GM12872 (cell line): Measurements from ENCODE around the gene DDX51.

Experiments used
- TF ChIP-seq, protein P1 (sequence below): IDR thresholded peaks from 3 replicates; pipeline ENCODE4 v1.5.1; 2011; ENCODE audit warnings: low read depth, mild to moderate bottlenecking, low read length, moderate library complexity; ENCODE audit not compliant: insufficient read depth

Gene DDX51

DNA sequence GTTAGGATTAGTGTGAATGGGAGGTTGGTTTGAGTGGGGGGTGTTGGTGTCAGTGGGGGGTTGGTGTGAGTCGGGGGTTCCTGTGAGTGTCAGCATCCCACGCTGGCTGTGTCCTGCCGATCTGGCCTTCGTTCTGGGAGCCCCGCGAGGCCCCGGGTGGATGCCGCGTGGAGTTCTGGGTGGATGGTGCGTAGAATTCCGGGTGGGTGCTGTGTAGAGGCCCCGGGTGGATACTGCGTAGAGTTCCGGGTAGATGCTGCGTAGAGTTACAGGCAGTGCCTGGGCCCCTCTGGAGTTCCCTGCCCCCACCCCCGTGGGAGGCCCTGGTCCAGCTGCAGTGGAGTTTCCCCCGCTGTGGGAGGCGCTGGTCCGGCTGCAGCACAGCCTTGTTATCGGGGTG is 8.8 kb upstream of the DDX51 start:
- TF ChIP-seq, protein P1, sequence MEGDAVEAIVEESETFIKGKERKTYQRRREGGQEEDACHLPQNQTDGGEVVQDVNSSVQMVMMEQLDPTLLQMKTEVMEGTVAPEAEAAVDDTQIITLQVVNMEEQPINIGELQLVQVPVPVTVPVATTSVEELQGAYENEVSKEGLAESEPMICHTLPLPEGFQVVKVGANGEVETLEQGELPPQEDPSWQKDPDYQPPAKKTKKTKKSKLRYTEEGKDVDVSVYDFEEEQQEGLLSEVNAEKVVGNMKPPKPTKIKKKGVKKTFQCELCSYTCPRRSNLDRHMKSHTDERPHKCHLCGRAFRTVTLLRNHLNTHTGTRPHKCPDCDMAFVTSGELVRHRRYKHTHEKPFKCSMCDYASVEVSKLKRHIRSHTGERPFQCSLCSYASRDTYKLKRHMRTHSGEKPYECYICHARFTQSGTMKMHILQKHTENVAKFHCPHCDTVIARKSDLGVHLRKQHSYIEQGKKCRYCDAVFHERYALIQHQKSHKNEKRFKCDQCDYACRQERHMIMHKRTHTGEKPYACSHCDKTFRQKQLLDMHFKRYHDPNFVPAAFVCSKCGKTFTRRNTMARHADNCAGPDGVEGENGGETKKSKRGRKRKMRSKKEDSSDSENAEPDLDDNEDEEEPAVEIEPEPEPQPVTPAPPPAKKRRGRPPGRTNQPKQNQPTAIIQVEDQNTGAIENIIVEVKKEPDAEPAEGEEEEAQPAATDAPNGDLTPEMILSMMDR = no peak

DNA sequence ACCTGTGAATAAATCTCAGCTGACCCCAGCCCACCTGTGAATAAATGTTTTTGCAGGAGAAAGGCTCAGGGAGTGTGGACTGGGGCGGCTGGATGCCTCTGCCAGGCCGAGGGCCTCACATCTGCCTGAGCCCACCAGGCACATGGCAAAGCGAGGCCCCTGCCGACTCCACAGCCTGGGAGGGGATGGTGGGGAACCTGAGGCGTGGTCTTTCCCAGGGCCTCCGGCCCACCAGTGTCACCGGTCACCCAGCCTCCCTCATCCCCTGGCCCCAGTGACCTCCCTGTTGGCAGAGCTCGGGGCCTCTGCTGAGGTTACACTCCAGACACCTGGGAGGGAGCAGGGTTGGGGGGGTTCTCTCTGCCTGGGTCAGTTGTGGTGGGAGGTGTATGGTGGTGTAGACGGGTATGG is 8.3 kb upstream of the DDX51 start:
- TF ChIP-seq, protein P1 = no peak

DNA sequence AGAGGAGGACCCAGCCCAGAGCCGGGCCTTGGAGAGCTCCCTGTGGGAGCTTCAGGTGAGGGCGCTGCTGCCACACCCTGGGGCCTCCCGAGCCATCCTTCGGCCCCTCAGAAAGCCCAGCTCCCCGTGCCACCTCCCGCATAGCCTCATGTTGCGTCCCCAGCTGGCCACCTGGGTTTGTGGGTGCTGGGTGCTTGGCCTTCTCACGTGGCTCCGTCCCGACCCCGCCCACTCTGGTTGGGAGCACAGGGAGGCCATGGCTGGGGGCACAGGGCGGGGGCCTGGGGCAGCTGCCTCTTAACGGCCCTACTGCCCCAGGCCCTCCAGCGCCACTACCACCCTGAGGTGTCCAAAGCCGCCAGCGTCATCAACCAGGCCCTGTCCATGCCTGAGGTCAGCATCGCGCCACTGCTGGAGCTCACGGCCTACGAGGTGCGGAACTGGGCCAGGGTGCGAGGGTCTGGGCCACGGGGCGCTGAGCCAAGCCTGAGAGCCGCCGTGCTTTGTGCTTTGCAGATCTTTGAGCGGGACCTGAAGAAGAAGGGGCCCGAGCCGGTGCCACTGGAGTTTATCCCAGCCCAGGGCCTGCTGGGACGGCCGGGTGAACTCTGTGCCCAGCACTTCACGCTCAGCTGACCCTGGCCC is 7.8 kb upstream of the DDX51 start:
- TF ChIP-seq, protein P1 = no peak

DNA sequence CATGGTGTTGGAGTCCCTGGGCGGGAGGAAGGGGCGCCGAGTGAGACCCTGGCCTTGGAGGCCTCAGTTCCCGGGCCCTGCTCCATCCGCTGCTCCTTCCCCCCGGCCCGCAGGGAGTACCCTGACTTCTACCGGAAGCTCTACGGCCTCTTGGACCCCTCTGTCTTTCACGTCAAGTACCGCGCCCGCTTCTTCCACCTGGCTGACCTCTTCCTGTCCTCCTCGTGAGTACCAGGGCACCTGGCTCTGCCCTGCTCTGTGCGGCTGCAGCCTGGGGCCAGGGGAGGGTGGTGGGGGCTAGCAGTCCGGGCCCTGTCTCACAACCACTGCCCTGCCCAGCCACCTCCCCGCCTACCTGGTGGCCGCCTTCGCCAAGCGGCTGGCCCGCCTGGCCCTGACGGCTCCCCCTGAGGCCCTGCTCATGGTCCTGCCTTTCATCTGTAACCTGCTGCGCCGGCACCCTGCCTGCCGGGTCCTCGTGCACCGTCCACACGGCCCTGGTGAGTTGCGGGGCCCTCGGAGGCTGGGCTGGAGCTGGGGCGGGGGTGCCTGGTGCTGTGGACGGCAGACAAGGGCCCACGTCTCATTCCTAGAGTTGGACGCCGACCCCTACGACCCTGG is 7.1 kb upstream of the DDX51 start:
- TF ChIP-seq, protein P1 = no peak

DNA sequence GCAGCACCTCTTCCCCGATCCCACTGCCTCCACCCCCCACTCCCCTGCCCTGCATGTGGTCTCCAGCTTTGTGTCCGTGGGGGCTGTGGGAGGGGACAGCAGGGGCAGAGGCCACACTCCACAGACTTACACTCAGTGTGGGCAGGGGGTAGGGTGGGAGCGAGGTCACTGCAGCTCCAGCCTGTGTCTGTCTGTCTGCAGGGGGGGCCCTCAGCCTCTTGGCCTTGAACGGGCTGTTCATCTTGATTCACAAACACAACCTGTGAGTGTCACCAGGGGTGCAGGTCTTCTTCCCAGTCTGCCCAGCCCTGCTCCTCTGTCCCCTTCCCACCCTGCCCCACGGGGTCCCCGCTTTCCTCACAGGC is 6.6 kb upstream of the DDX51 start:
- TF ChIP-seq, protein P1 = no peak

DNA sequence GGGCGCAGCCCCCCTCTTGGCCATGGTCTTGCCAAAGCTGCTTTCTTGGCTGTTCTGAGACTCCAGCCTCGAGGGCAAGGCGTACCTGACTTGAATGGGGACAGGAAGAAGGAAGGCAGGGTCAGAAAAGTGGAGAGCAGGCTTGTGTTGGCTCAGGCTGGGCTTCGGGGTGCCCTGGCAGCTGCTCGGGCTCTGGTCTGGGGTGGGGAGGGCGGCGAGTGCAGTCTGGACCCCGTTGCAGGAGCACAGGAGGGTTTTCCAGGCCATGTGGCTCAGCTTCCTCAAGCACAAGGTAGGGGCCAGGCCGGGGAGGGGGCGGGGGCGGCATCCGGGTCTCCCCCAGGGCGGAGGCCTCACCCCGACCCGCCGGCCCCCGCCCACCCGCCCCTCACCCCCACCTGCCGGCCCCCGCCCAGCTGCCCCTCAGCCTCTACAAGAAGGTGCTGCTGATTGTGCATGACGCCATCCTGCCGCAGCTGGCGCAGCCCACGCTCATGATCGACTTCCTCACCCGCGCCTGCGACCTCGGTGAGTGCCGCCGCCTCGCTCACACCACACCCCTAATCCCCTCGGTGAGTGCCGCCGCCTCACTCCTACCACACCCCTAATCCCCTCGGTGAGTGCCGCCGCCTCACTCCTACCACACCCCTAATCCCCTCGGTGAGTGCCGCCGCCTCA is 4.4 kb upstream of the DDX51 start:
- TF ChIP-seq, protein P1 = no peak

DNA sequence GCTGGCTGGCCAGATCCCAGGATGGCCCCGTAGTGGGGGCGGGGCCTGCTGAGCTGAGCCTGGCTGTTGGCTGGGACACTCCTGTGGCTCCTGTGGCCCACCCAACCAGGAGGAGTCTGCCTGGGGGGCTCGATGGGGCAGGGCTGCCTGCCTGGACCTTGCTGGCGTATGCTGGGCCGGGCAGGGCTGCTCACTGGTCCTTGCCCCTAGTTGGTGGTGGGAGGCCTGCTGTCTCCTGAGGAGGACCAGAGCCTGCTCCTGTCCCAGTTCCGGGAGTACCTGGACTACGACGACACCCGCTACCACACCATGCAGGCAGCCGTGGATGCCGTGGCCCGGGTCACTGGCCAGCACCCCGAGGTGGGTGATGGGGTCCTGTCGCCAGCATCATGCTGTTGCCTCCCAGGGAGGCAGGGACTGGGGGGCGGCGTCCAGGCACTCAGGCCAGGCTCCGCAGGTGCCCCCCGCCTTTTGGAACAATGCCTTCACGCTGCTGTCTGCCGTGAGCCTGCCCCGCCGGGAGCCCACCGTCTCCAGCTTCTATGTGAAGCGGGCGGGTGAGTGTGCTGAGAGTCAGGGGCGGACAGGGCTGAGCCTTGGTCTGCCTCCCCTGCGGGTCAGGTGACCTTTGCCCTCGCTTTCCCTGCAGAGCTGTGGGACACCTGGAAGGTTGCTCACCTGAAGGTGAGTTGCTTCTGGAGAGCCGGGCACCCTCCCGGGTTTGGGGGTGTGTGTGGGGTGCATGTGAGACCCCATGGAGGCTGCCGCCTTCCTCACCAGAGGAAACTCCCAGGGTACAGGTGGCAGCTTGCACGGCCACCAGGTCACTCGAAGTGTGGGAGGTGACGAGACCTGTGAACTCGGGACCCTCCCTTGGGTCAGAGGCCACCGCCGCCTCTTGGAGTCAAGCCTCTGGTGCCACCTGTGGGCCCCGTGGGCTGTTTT is 3.6 kb upstream of the DDX51 start:
- TF ChIP-seq, protein P1 = no peak
